Esophagus muscularis mucosa (tissue), 4 donors: ENCODE data around the gene MTOR. TPM values are rescaled to one million over a fixed set of nuclear protein-coding genes. Genes with fewer than 3 reads are reported as not detected.

ENCODE experiments used
- DNase-seq: peaks from one replicate; pipeline ENCODE4 v3.0.0-alpha.2; 2017; ENCODE audit errors: extremely low spot score
- H3K27ac ChIP-seq, 4 donors: fragments of 200-600 bp; sonication (generic); replicated peaks in 1 of 4; 1 replicate in 3 of 4; 2 replicates in 1 of 4; pipeline ENCODE4 v1.5.1; 2016 to 2019; ENCODE audit warnings: mild to moderate bottlenecking in 1 of 4
- H3K27me3 ChIP-seq, 4 donors: fragments of 200-600 bp; sonication (generic); one replicate each; pipeline versions ENCODE4 v1.5.1 to v1.6.0; 2016 to 2019
- H3K36me3 ChIP-seq, 4 donors: fragments of 200-600 bp; sonication (generic); one replicate each; pipeline ENCODE4 v1.5.1; 2016 to 2019
- H3K4me1 ChIP-seq, 4 donors: fragments of 200-600 bp; sonication (generic); one replicate each; pipeline ENCODE4 v1.5.1; 2016 to 2019
- H3K4me3 ChIP-seq, 4 donors: fragments of 200-600 bp; sonication (generic); 1 replicate in 2 of 4; 2 replicates in 2 of 4; pipeline ENCODE4 v1.5.1; 2016 to 2019; ENCODE audit warnings: mild to moderate bottlenecking in 4 of 4, moderate library complexity in 1 of 4
- H3K9me3 ChIP-seq, 4 donors: fragments of 200-600 bp; sonication (generic); 1 replicate in 3 of 4; 2 replicates in 1 of 4; pipeline ENCODE4 v1.5.1; 2016 to 2019
- CTCF ChIP-seq, 3 experiments: fragments of 200-600 bp in 2 of 3; fragments of 450-650 bp in 1 of 3; sonication (generic) in 2 of 3; IDR thresholded peaks; one replicate each; pipeline ENCODE4 v1.5.1; 2017 to 2019; ENCODE audit warnings: antibody characterized with exemption in 3 of 3, mild to moderate bottlenecking in 2 of 3, moderate library complexity in 1 of 3
- EP300 ChIP-seq: sonication (generic); formaldehyde crosslinking; IDR thresholded peaks from one replicate; pipeline ENCODE4 v1.6.1; 2017; ENCODE audit warnings: antibody characterized with exemption
- POLR2A ChIP-seq: fragments of 450-650 bp; IDR thresholded peaks from one replicate; pipeline ENCODE4 v1.6.1; 2017; ENCODE audit warnings: antibody characterized with exemption, moderate library complexity, mild to moderate bottlenecking, low read depth
- POLR2AphosphoS5 ChIP-seq, 2 donors: sonication (generic); formaldehyde crosslinking; IDR thresholded peaks; one replicate each; pipeline ENCODE4 v1.6.1; 2017; ENCODE audit warnings: antibody characterized with exemption in 2 of 2
- WGBS: methylation state at CpG from one replicate; pipeline ENCODE4 v1.1.5; 2018; 5-methylcytosine and 5-hydroxymethylcytosine counted together
- intact Hi-C: fragments of 100-400 bp; cut with DNase I; formaldehyde crosslinking; loops from one replicate; pipeline ENCODE4 v1.15.1; 2023
- total RNA-seq, 4 donors: library from RNA; depleted of rRNA; stranded (reverse); fragments of >200 nt; gene quantifications; one replicate each; pipeline versions ENCODE4 v1.1.0 to v1.2.1, GENCODE V29; 2016

The MTOR gene
- total RNA-seq, 4 donors from 2014 or later = 33.6 to 51.1 (median 41.0) TPM

- H3K9me3 ChIP-seq = no peaks in the 10 kb centered on the region
- peaks cover 5 to 47% (median 21%) of the 10 kb centered on the region in 4 donors for H3K36me3 ChIP-seq
- DNase-seq = no peak
- H3K4me3 ChIP-seq = no peak overlapping the region
- WGBS = 83% methylated on average over 2 of the region's 2 CpGs
- no peaks in the 10 kb centered on the region for H3K27me3 ChIP-seq
- H3K4me1 ChIP-seq = peaks cover 0 to 7% (median 2%) of the 10 kb centered on the region in 4 donors
- H3K27ac ChIP-seq = no peak overlapping the region
- intact Hi-C loops = no loop called here
- TF ChIP-seq POLR2A (no peak), EP300 (no peak), CTCF (IDR thresholded peaks at IDR 0.05) (no peak), POLR2AphosphoS5 (IDR thresholded peaks at IDR 0.05) (no peak)
Measured at GRCh38 chr1:11295905-11296304, 33.6 kb upstream of the MTOR start.

GRCh38 chr1:11294951-11295350 is 32.6 kb upstream of the MTOR start:
- Histone ChIP-seq H3K9me3 (no peaks in the 10 kb centered on the region), H3K27ac (no peak overlapping the region), H3K36me3 (peaks cover 9 to 57% (median 25%) of the 10 kb centered on the region in 4 donors), H3K4me1 (peaks cover 0 to 7% (median 2%) of the 10 kb centered on the region in 4 donors), H3K27me3 (no peaks in the 10 kb centered on the region), H3K4me3 (no peak overlapping the region)
- TF ChIP-seq EP300 = no peak
- DNase-seq = no peak
- WGBS = 61% methylated on average over 8 of the region's 8 CpGs
- intact Hi-C loops = no loop called here

GRCh38 chr1:11293856-11294255 is 31.5 kb upstream of the MTOR start:
- Histone ChIP-seq H3K9me3 (no peaks in the 10 kb centered on the region), H3K4me3 (no peak overlapping the region), H3K27ac (no peak overlapping the region), H3K27me3 (no peaks in the 10 kb centered on the region), H3K36me3 (peaks cover 12 to 68% (median 31%) of the 10 kb centered on the region in 4 donors), H3K4me1 (peaks cover 0 to 7% (median 2%) of the 10 kb centered on the region in 4 donors)
- 62% methylated on average over 5 of the region's 6 CpGs for WGBS
- intact Hi-C loops = no loop called here
- no peak for TF ChIP-seq EP300
- TF ChIP-seq POLR2AphosphoS5 (IDR thresholded peaks at IDR 0.05) = no peak
- DNase-seq = no peak

- TF ChIP-seq CTCF (IDR thresholded peaks at IDR 0.05) (no peak), POLR2A (no peak), EP300 (no peak), POLR2AphosphoS5 (IDR thresholded peaks at IDR 0.05) (no peak)
- DNase-seq = no peak
- H3K27me3 ChIP-seq = no peaks in the 10 kb centered on the region
- peaks cover 0 to 7% (median 2%) of the 10 kb centered on the region in 4 donors for H3K4me1 ChIP-seq
- H3K9me3 ChIP-seq = no peaks in the 10 kb centered on the region
- intact Hi-C loops = no loop called here
- peaks cover 9 to 92% (median 50%) of the 10 kb centered on the region in 4 donors for H3K36me3 ChIP-seq
- 87% methylated on average over 2 of the region's 2 CpGs for WGBS
- no peak overlapping the region for H3K4me3 ChIP-seq
- no peak overlapping the region for H3K27ac ChIP-seq
Measured at GRCh38 chr1:11291049-11291448, 28.7 kb upstream of the MTOR start.

GRCh38 chr1:11289064-11289463 is 26.7 kb upstream of the MTOR start:
- intact Hi-C loops = no loop called here

More at GRCh38 chr1:11289064-11289463, 26.7 kb upstream of the MTOR start:
- Histone ChIP-seq H3K27me3 (no peaks in the 10 kb centered on the region), H3K27ac (no peak overlapping the region), H3K4me3 (no peak overlapping the region), H3K36me3 (peaks cover 16 to 81% (median 41%) of the 10 kb centered on the region in 4 donors), H3K9me3 (no peaks in the 10 kb centered on the region), H3K4me1 (peaks cover 0 to 7% (median 2%) of the 10 kb centered on the region in 4 donors)
- 89% methylated on average over 5 of the region's 5 CpGs for WGBS
- no peak for DNase-seq
- TF ChIP-seq POLR2AphosphoS5 (IDR thresholded peaks at IDR 0.05) (no peak), EP300 (no peak), CTCF (IDR thresholded peaks at IDR 0.05) (no peak), POLR2A (no peak)
